ENCODE results near the gene SERTAD1. TPM values are rescaled to one million over a fixed set of nuclear protein-coding genes. Genes with fewer than 3 reads are reported as not detected.
A peak's percentile ranks its signal among the peaks of the same experiment; 100 is the strongest.
"Not testable (repeated sequence)": the region's sequence is repeated elsewhere in the genome, so short reads cannot be mapped to it uniquely, and the experiment has no call there.

The SERTAD1 gene
- total RNA-seq, 1 experiment from 2014 or later: 4.4 TPM

DNA sequence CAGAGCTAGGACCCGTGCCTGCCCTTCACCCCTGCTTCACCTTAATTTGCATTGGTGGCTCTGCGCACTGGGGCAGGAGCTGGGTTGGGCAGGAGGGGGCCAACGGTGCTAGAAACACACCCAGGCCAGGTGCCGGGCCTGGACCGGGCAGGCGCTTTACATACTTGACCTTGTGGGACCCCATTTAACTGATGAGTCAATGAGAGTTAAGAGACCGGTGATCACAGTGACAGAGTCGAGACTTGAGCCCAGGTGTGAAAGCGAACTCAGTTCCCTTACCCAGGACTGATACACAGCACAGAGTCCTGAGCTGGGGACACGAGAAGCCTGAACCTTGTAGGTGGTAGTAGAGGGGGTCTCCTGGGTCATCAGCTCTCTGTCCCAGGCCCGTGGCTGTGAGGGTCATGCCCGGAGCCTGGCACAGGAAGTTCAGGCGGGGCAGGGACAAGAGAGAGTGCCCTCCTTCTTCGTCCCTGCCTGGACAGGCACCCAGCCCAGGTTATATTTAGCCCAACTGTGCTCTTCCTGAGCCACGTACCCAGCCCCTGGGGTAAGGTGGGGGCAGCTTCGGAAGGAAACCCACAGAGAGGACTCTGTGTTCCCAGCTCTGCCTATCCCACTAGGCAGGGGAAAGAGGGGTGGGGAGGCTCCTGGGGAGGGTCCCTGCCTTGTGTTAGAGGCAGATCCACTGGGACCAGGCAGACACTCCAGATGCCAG lies 14.5 kb downstream of the SERTAD1 start:
- no peaks in the 10 kb centered on the region for H3K36me3 ChIP-seq
- no peak overlapping the region for H3K4me3 ChIP-seq
- peaks cover 11% of the 10 kb centered on the region; the same call in 1 of the 2 replicates for H3K4me1 ChIP-seq
- no peaks in the 10 kb centered on the region for H3K9me3 ChIP-seq (replicated peaks)
- no peak for DNase-seq
- peaks cover 10% of the 10 kb centered on the region for H3K27me3 ChIP-seq
- H3K27ac ChIP-seq: no peak overlapping the region

DNA sequence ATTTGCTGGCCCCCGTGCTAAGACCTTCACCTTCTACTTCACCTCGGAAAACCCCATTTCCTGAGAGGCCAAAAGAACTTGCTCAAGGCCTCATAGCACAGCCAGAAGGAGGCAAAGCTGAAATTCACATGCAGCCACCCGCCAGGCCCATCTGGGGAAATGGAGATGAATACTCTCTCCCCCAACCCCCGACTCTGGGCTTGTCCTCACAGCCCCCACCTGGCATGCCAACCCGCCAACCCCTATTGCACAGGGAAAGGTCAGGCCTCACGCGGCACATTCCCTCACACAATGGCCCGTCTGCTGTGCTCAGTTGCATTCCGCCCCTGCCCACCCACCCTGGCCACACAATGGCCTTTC lies 15.8 kb downstream of the SERTAD1 start:
- Histone ChIP-seq H3K27me3 (peaks cover 10% of the 10 kb centered on the region), H3K9me3 (replicated peaks) (no peaks in the 10 kb centered on the region), H3K27ac (no peak overlapping the region), H3K4me3 (no peak overlapping the region), H3K36me3 (no peaks in the 10 kb centered on the region), H3K4me1 (peaks cover 11% of the 10 kb centered on the region; the same call in 1 of the 2 replicates)
- DNase-seq: no peak

DNA sequence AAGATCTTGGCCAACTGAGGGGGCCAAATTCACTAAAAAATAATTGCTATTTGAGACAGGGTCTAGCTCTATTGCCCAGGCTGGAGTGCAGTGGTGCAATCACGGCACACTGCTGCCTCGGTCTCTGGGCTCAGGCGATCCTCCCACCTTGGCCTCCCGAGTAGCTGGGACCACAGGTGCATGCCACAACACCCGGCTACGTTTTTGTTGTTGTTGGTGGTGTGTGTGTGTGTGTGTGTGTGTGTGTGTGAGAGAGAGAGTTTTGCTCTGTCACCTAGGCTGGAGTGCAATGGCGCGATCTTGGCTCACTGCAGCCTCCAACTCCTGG lies 17.2 kb downstream of the SERTAD1 start:
- not testable (repeated sequence) for DNase-seq; H3K9me3 ChIP-seq (replicated peaks); H3K36me3 ChIP-seq; H3K4me3 ChIP-seq; H3K4me1 ChIP-seq; H3K27me3 ChIP-seq; H3K27ac ChIP-seq

DNA sequence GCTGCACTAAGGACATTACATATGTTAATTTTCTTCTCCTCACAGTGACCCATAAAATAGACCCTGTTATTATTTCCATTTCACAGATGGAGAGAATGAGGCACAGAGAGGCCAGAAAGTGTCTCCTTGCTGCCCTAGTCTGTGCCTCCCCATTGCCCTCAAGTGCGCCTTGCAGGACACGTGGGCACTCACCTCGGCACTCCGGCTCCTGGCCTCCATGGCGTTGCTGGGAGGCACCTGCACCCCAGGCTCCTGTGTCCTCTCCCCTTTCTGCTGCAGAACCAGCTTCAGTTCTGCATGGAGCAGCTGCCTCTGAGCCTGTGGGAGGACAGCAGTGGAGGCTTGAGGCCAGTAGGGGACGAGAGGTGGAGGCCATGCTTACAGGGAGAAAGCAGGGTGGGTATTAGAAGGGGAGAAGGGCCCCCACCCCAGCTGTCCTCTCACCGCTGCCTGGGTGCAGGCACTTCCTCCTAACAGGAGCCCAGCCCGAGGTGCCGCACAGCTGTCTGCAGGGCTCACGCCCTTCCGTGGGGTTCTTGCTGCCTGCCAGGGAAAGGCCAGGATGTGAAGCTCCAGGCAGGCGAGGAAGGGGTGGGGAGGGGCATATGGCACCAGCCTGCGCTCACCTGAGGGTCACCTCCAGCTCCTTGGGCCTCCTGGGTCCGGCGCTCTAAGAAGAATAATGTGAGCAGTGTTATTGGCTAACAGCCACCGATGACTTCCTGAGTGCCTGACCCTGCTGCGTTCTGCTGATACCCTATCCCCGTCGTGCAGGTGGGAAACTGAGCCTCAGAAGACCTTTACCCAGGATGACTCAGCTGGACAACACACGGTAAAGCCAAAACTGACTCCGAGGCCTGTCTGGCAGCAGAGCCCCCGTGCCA lies 17.8 kb downstream of the SERTAD1 start:
- H3K36me3 ChIP-seq: no peaks in the 10 kb centered on the region
- peak; percentile 72 to 73 for DNase-seq
- no peak overlapping the region for H3K4me3 ChIP-seq
- peaks cover 10% of the 10 kb centered on the region for H3K27me3 ChIP-seq
- no peak overlapping the region for H3K27ac ChIP-seq
- H3K9me3 ChIP-seq (replicated peaks): no peaks in the 10 kb centered on the region
- peaks cover 6% of the 10 kb centered on the region; the same call in 1 of the 2 replicates for H3K4me1 ChIP-seq

DNA sequence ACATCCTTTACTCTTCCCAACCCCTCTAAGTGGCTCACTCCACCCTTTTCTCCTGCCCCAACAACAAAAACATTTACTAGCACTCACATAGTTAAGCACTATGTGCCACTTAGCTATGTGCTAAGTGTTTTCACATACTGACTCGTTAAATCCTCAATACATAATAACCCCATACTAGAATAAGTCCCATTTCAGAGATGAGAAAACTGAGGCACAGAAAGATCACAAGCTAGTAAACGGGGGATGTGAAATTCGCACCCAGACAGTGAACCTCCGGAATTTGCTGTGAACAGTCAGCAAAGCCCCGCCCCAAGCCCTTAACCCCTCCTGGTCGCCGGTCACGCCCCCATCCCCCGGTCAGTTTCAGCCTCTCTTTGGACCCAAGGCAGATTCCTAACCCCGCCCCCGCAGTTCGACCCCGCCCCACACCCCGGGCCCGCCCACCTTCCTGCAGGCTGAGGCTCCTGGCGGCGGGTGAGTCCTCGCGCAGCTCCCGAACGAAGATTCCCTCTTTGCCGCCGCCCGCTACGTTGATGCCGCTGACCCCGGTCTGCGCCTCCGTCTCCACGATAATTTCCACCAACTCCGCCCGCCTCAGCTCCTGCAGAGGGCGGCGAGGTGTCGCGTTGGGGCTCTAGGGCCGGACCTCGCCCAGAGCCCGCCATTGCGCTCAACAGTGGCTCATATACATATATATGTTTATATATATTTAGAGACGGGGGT lies 22.4 kb downstream of the SERTAD1 start:
- H3K27me3 ChIP-seq: no peaks in the 10 kb centered on the region
- no peaks in the 10 kb centered on the region for H3K36me3 ChIP-seq
- no peaks in the 10 kb centered on the region for H3K9me3 ChIP-seq (replicated peaks)
- DNase-seq: peak; percentile 95 to 98
- peak overlapping the region; percentile 15 for H3K27ac ChIP-seq
- H3K4me1 ChIP-seq: peaks cover 6% of the 10 kb centered on the region; the same call in 1 of the 2 replicates
- H3K4me3 ChIP-seq: peak overlapping the region; percentile 57

DNA sequence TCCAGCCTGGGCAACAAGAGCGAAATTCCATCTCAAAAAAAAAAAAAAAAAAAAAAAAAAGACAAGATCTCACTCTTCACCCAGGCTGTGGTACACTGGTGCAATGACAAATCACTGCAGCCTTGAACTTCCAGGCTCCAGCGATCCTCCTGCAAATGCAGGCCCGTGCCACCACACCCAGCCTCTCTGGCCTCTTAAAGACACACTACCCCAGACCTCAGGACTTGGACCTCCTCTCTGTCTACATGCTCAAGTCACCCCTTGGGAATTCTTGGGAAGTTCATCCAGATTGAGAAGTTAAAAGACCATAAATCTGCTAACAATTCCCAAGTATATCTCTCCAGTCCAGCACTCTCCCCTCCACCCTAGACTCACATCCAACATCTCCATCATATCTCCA lies 25.2 kb downstream of the SERTAD1 start:
- Histone ChIP-seq H3K9me3 (replicated peaks) (no peaks in the 10 kb centered on the region), H3K27ac (no peak overlapping the region), H3K27me3 (no peaks in the 10 kb centered on the region), H3K36me3 (no peaks in the 10 kb centered on the region), H3K4me1 (no peaks in the 10 kb centered on the region), H3K4me3 (no peak overlapping the region)
- no peak for DNase-seq

DNA sequence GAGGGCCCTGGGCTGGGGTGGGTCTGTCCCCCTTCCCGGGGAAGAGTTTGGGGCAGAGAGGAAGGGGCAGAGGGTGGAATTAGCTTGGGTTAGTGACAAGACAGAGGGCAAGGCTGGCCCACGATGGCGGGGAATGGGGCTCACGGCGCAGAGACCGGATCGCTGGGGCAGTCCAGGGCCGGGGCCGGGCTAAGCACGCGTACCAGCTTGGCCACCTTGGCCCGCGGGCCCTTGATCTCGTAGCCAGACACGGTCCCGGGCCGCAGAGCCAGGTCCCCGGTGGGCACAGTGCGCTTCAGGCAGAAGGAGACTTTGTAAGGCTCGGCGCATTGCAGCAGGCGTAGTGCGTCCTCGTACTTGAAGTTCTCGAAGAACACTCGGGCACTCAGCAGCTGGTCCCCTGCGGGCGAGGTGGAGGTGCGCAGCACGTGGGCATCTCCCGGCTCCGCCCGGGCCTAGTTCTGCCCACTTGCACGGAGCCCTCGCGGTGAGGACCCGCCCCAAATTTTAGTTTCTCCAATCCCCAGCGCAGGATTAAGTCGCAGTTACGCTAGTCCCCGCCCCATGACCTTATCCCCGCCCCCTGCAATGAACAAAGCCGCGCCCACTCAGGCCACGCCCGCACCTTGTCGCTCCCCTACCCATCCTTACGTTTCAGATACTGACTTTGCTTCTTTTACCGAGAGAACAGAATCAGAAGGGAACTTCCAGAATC lies 27.2 kb downstream of the SERTAD1 start:
- no peak overlapping the region for H3K4me3 ChIP-seq
- H3K36me3 ChIP-seq: no peaks in the 10 kb centered on the region
- H3K9me3 ChIP-seq (replicated peaks): no peaks in the 10 kb centered on the region
- H3K27ac ChIP-seq: no peak overlapping the region
- H3K4me1 ChIP-seq: no peaks in the 10 kb centered on the region
- DNase-seq: no peak
- peaks cover 11% of the 10 kb centered on the region; the same call in 1 of the 2 replicates for H3K27me3 ChIP-seq

DNA sequence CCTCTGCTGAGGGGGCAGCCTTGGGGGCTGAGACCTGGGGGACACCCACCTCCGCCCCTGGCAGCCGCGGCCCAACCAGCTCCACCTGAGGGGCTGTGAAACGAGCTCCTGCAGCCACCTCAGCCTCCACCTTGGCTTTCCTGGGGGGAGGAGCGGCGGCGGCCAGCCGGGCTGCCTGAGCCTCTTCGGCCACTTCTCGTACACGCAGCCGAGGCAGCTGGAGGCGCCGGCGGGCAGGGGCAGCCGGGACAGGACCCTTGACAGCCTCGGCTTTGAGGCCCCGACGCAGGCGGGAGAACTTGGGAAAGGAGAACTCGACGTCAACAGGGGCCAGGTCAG lies 28.3 kb downstream of the SERTAD1 start:
- H3K27me3 ChIP-seq: peaks cover 11% of the 10 kb centered on the region; the same call in 1 of the 2 replicates
- H3K4me3 ChIP-seq: no peak overlapping the region
- no peaks in the 10 kb centered on the region for H3K4me1 ChIP-seq
- no peak overlapping the region for H3K27ac ChIP-seq
- no peaks in the 10 kb centered on the region for H3K36me3 ChIP-seq
- no peak for DNase-seq
- H3K9me3 ChIP-seq (replicated peaks): no peaks in the 10 kb centered on the region

DNA sequence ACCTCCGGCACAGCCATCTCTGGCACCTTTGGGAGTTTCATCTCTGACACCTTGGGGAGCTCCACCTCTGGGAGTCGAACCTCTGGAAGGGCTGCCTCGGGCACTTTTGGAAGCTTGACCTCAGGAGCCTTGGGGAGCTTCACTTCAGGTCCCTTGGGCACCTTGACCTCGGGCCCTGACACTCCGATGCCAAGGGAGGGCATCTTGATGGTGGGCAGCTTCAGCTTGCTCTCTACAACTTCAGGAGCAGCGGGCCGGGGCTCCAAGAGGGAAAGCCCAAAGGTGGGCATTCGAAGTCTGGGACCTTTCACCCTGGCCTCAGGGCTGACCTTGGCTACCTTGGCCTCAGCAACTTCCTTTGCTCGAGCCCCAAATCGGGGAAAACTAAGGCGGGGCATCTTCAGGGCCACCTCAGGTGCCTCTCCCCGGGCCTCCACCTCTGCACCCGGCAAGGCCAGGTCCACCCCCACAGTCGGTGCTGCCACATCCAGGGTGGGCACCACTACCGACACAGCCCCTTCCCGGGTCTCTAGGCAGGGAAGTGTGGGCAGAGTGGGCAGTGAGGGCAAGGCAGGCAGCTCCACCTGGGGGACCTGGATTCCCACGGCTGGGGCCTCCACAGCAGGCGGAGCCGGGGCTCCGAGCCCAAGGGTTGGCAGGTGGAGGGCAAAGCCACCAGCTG lies 28.8 kb downstream of the SERTAD1 start:
- DNase-seq: no peak
- no peak overlapping the region for H3K4me3 ChIP-seq
- no peaks in the 10 kb centered on the region for H3K9me3 ChIP-seq (replicated peaks)
- no peaks in the 10 kb centered on the region for H3K36me3 ChIP-seq
- H3K4me1 ChIP-seq: no peaks in the 10 kb centered on the region
- H3K27me3 ChIP-seq: peaks cover 11% of the 10 kb centered on the region; the same call in 1 of the 2 replicates
- H3K27ac ChIP-seq: no peak overlapping the region

DNA sequence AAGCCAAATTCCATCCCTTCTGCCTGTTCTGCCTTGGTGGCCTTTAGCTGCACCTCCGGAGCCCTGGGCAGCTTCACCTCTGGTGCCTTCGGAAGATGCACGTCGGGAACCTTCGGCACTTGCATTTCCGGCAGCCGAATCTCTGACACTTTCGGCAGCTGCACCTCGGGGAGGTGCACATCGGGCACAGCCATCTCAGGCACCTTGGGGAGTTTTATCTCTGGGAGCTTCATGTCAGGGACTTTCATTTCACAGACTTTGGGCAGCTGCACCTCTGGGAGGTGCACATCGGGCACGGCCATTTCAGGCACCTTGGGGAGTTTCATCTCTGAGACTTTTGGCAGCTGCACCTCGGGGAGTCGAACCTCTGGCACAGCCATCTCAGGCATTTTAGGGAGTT lies 29.8 kb downstream of the SERTAD1 start:
- H3K4me3 ChIP-seq: no peak overlapping the region
- no peaks in the 10 kb centered on the region for H3K36me3 ChIP-seq
- H3K27ac ChIP-seq: no peak overlapping the region
- DNase-seq: no peak
- H3K27me3 ChIP-seq: peaks cover 11% of the 10 kb centered on the region; the same call in 1 of the 2 replicates
- no peaks in the 10 kb centered on the region for H3K4me1 ChIP-seq
- H3K9me3 ChIP-seq (replicated peaks): no peaks in the 10 kb centered on the region

DNA sequence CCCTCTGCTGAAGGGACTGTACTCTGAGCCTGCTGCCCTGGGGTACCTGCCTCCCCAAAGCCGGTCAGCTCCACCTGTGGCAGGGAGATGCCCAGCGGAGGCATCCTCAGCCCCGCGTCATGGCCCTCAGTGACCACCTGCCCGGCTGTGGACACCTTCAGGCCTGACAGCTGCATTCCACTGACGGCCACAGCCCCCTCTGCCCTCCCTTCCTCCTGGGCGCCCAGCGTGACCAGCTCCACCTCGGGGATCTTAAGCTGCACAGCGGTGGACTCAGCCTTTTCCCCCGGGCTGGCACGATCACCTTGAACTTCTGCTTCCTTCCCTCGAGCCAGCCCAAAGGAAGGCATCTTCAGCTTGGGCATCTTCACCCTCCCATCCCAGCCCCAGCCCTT lies 31.0 kb downstream of the SERTAD1 start:
- H3K4me1 ChIP-seq: no peaks in the 10 kb centered on the region
- no peak overlapping the region for H3K4me3 ChIP-seq
- no peak overlapping the region for H3K27ac ChIP-seq
- H3K9me3 ChIP-seq (replicated peaks): no peaks in the 10 kb centered on the region
- H3K36me3 ChIP-seq: no peaks in the 10 kb centered on the region
- peaks cover 11% of the 10 kb centered on the region; the same call in 1 of the 2 replicates for H3K27me3 ChIP-seq
- DNase-seq: no peak

DNA sequence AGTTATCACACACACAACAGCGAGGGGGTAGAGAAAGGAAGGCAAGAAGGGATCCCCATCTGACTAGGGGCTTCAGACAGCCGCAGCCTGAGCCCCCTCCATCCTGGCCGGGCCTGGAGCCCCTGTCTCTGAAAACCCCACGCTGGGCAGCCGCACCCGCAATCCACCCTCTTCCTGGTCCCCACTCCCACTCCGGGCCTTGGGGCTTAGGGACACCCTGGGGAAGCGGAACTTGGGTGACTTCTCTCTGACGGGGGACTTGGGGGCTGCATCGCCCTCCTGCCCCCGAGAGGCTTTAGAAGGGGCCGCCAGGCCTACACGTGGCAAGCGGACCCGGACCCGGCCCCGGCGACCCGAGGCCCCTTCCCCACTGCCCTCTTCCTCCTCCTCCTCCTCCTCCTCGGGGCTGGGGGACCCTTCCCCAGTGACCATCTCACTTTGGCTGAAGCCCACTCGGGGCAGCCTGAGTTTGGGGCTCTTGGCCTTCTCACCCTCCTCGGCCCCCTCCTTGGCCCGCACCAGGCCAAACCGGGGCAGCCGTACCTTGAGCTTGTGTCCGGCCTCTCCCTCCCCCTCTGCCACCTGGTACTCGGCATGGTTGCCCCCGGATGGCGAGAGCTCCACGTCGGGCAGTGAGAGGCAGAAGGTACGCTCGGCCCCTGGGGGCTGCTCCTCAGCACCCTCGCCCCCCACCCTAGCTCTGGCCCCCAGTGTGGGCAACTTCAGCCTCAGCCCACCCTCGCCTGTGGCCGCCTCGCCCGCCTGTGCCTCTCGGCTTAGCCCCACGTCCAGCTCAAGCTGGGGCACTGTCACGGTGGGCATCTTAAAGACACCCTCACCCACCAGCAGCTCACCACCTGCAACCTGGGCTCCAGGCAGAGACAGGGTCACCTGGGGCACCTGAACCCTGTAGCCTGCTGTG lies 31.6 kb downstream of the SERTAD1 start:
- H3K4me1 ChIP-seq: no peaks in the 10 kb centered on the region
- no peaks in the 10 kb centered on the region for H3K36me3 ChIP-seq
- H3K27ac ChIP-seq: no peak overlapping the region
- no peaks in the 10 kb centered on the region for H3K9me3 ChIP-seq (replicated peaks)
- H3K4me3 ChIP-seq: no peak overlapping the region
- peaks cover 11% of the 10 kb centered on the region; the same call in 1 of the 2 replicates for H3K27me3 ChIP-seq
- DNase-seq: no peak

DNA sequence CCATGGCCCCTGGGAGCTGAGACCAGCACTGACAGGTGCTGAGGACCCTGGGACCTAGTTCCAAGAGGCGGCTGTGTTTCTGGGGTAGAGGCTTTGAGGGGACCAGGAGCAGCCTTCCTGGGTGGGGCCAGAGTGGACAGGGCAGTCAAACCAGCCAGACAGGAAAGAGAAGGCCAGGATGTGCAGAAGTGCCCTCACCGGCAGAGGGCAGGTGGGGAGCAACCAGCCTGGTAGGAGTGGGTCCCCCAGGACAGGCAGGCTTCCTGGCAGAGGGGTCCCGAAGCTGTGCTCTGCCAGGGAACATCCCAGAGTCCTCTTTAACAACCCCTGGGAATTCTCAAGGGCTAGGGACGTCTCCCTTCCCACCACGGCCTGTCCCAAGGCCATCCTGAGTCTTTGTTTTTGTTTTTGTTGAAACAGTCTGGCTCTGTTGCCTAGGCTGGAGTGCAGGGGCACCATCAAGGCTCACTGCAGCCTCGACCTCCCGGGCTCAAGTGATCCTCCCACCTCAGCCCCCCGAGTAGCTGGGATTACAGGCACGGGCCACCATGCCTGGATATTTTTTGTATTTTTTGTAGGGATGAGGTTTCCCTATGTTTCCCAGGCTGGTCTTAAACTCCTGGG lies 32.8 kb downstream of the SERTAD1 start:
- peak; percentile 36 to 54 for DNase-seq
- no peak overlapping the region for H3K4me3 ChIP-seq
- no peaks in the 10 kb centered on the region for H3K9me3 ChIP-seq (replicated peaks)
- H3K36me3 ChIP-seq: no peaks in the 10 kb centered on the region
- H3K4me1 ChIP-seq: no peaks in the 10 kb centered on the region
- no peak overlapping the region for H3K27ac ChIP-seq
- peaks cover 11% of the 10 kb centered on the region; the same call in 1 of the 2 replicates for H3K27me3 ChIP-seq
